Measurements from ENCODE around the gene HIPK2.

The HIPK2 gene

GRCh38 chr7:139563856-139564255 lies 213.9 kb downstream of the HIPK2 start:
- CTCF ChIA-PET: interaction anchor here (0.8 kb wide), 1 partner anchor 82 kb away, joined by 3 read pairs; no protein-coding TSS in a partner anchor
- no peak for TF ChIP-seq CTCF (IDR thresholded peaks at IDR 0.05; ENCODE audit: control extremely low read depth, extremely low read depth, low read depth, missing control alignments)
- DNase-seq (ENCODE audit: extremely low spot score): no peak
- POLR2A ChIA-PET: no interaction called here

- no peak for DNase-seq (ENCODE audit: extremely low spot score)
- CTCF ChIA-PET: interaction anchor here (0.8 to 1.0 kb wide), 2 partner anchors 11 to 83 kb away, joined by 3 read pairs; no protein-coding TSS in a partner anchor
- POLR2A ChIA-PET: interaction anchor here (0.5 kb wide), 1 partner anchor 139 kb away, joined by 7 read pairs; no protein-coding TSS in a partner anchor
- TF ChIP-seq CTCF (IDR thresholded peaks at IDR 0.05; ENCODE audit: control extremely low read depth, extremely low read depth, low read depth, missing control alignments): no peak
Observed at GRCh38 chr7:139562961-139563565, 214.7 kb downstream of the HIPK2 start.

- DNase-seq (ENCODE audit: extremely low spot score): no peak
- no peak for TF ChIP-seq CTCF (IDR thresholded peaks at IDR 0.05; ENCODE audit: control extremely low read depth, extremely low read depth, low read depth, missing control alignments)
- CTCF ChIA-PET: interaction anchor here (1.0 kb wide), 1 partner anchor 11 kb away, joined by 3 read pairs; no protein-coding TSS in a partner anchor
- POLR2A ChIA-PET: no interaction called here
Observed at GRCh38 chr7:139562491-139562890, 215.3 kb downstream of the HIPK2 start.

GRCh38 chr7:139560678-139561077 lies 217.1 kb downstream of the HIPK2 start:
- DNase-seq (ENCODE audit: extremely low spot score): no peak
- ChIA-PET POLR2A (no interaction called here), CTCF (no interaction called here)
- TF ChIP-seq CTCF (IDR thresholded peaks at IDR 0.05; ENCODE audit: control extremely low read depth, extremely low read depth, low read depth, missing control alignments): no peak

GRCh38 chr7:139560199-139560598 lies 217.6 kb downstream of the HIPK2 start:
- no peak for TF ChIP-seq CTCF (IDR thresholded peaks at IDR 0.05; ENCODE audit: control extremely low read depth, extremely low read depth, low read depth, missing control alignments)
- no peak for DNase-seq (ENCODE audit: extremely low spot score)
- ChIA-PET POLR2A (no interaction called here), CTCF (no interaction called here)

GRCh38 chr7:139559364-139560105 lies 218.3 kb downstream of the HIPK2 start:
- TF ChIP-seq CTCF (IDR thresholded peaks at IDR 0.05; ENCODE audit: control extremely low read depth, extremely low read depth, low read depth, missing control alignments): no peak
- POLR2A ChIA-PET: no interaction called here
- CTCF ChIA-PET: no interaction called here
- no peak for DNase-seq (ENCODE audit: extremely low spot score)

All from GM10248 (cell line).